ENCODE data around the gene CCNB2. TPM values are rescaled to one million over a fixed set of nuclear protein-coding genes. Genes with fewer than 3 reads are reported as not detected.

Gene CCNB2
- total RNA-seq, 1 experiment from 2014 or later: 67.6 TPM

- intact Hi-C loops (cut with micrococcal nuclease; ENCODE audit: unreplicated experiment) (no loop called here), in situ Hi-C loops (cut with HindIII; ENCODE audit: low pct_unique_long_range_greater_than_20kb, low sequenced_read_pairs) (no loop called here)
These were observed 26.5 kb downstream of the CCNB2 start for GRCh38 chr15:59131456-59131855.

GRCh38 chr15:59131969-59132562, 27.1 kb downstream of the CCNB2 start:
- no peaks in the 10 kb centered on the region; the same call in 1 of the 2 replicates for H3K9me3 ChIP-seq (ENCODE audit: control insufficient read depth, insufficient read depth, low read depth, low read length)
- ChIA-PET CTCF (no interaction called here), POLR2A (no interaction called here)
- DNase-seq (ENCODE audit: low read depth, low spot score) (no peak), ATAC-seq (no peak)
- H3K36me3 ChIP-seq (ENCODE audit: control insufficient read depth, insufficient read depth, low read length): peaks cover 17% of the 10 kb centered on the region
- no TSS peak for BruUV-seq (replicated peaks)
- TF ChIP-seq TCF7L2 (IDR thresholded peaks at IDR 0.05; ENCODE audit: low read depth, low read length) (no peak), CTCF (IDR thresholded peaks at IDR 0.05) (no peak), REST (IDR thresholded peaks at IDR 0.05; ENCODE audit: insufficient read depth in 1 of 2, low read depth in 2 of 2, low read length in 1 of 2) (no peak), POLR2AphosphoS5 (IDR thresholded peaks at IDR 0.05; ENCODE audit: low read depth, low read length) (no peak), SIN3A (IDR thresholded peaks at IDR 0.05; ENCODE audit: borderline replicate concordance, insufficient read depth, low read depth, low read length) (no peak)
- no peak overlapping the region for H3K27ac ChIP-seq (ENCODE audit: low read length)
- no peaks in the 10 kb centered on the region for H3K27me3 ChIP-seq (ENCODE audit: control insufficient read depth, insufficient read depth, low read length)
- no peak overlapping the region for H3K4me3 ChIP-seq (ENCODE audit: low read depth in 2 of 2, low read length in 2 of 2)
- in situ Hi-C loops (cut with HindIII; ENCODE audit: low pct_unique_long_range_greater_than_20kb, low sequenced_read_pairs) (no loop called here), intact Hi-C loops (cut with micrococcal nuclease; ENCODE audit: unreplicated experiment) (no loop called here)
- H3K4me1 ChIP-seq (ENCODE audit: control insufficient read depth, insufficient read depth, low read length): no peaks in the 10 kb centered on the region

More at GRCh38 chr15:59131456-59131855, 26.5 kb downstream of the CCNB2 start:
- Histone ChIP-seq H3K27ac (ENCODE audit: low read length) (no peak overlapping the region), H3K4me3 (ENCODE audit: low read depth in 2 of 2, low read length in 2 of 2) (no peak overlapping the region), H3K27me3 (ENCODE audit: control insufficient read depth, insufficient read depth, low read length) (no peaks in the 10 kb centered on the region), H3K4me1 (ENCODE audit: control insufficient read depth, insufficient read depth, low read length) (no peaks in the 10 kb centered on the region), H3K36me3 (ENCODE audit: control insufficient read depth, insufficient read depth, low read length) (peaks cover 17% of the 10 kb centered on the region), H3K9me3 (ENCODE audit: control insufficient read depth, insufficient read depth, low read depth, low read length) (no peaks in the 10 kb centered on the region; the same call in 1 of the 2 replicates)
- BruUV-seq (replicated peaks): no TSS peak
- ChIA-PET CTCF (no interaction called here), POLR2A (no interaction called here)
- no peak for TF ChIP-seq SIN3A (IDR thresholded peaks at IDR 0.05; ENCODE audit: borderline replicate concordance, insufficient read depth, low read depth, low read length)
- no peak for TF ChIP-seq CTCF (IDR thresholded peaks at IDR 0.05)
- TF ChIP-seq REST (IDR thresholded peaks at IDR 0.05; ENCODE audit: insufficient read depth in 1 of 2, low read depth in 2 of 2, low read length in 1 of 2): no peak
- no peak for TF ChIP-seq TCF7L2 (IDR thresholded peaks at IDR 0.05; ENCODE audit: low read depth, low read length)
- TF ChIP-seq POLR2AphosphoS5 (IDR thresholded peaks at IDR 0.05; ENCODE audit: low read depth, low read length): no peak
- no peak for DNase-seq (ENCODE audit: low read depth, low spot score)
- no peak for ATAC-seq
